GM19468 (cell line): ENCODE data around the gene AMDHD2.
"Not testable (repeated sequence)": the region's sequence is repeated elsewhere in the genome, so short reads cannot be mapped to it uniquely, and the experiment has no call there.

Source experiments
- ATAC-seq: cut with Tn5 transposase; IDR thresholded peaks from one replicate; pipeline ENCODE4 v1.9.1; 2021; ENCODE audit warnings: mild to moderate bottlenecking, moderate library complexity, moderate number of reproducible peaks; ENCODE audit not compliant: unreplicated experiment; ENCODE audit errors: extremely low read depth

The AMDHD2 gene

GRCh38 chr16:2560798-2561133, 40.6 kb downstream of the AMDHD2 start:
- ATAC-seq, result not testable (repeated sequence)

- ATAC-seq, result not testable (repeated sequence)
Measured at GRCh38 chr16:2567506-2567905, 47.3 kb downstream of the AMDHD2 start.

GRCh38 chr16:2568573-2568972, 48.4 kb downstream of the AMDHD2 start:
- not testable (repeated sequence) for ATAC-seq

GRCh38 chr16:2572704-2573103, 52.5 kb downstream of the AMDHD2 start:
- not testable (repeated sequence) for ATAC-seq

- not testable (repeated sequence) for ATAC-seq
Measured at GRCh38 chr16:2575839-2576238, 55.7 kb downstream of the AMDHD2 start.

- not testable (repeated sequence) for ATAC-seq
Measured at GRCh38 chr16:2577044-2577443, 56.9 kb downstream of the AMDHD2 start.

GRCh38 chr16:2578905-2579304, 58.7 kb downstream of the AMDHD2 start:
- ATAC-seq, result not testable (repeated sequence)

GRCh38 chr16:2580143-2580542, 60.0 kb downstream of the AMDHD2 start:
- ATAC-seq, result not testable (repeated sequence)

GRCh38 chr16:2580818-2581217, 60.6 kb downstream of the AMDHD2 start:
- not testable (repeated sequence) for ATAC-seq
